ENCODE data around the gene OSBPL5.

OSBPL5 gene

DNA sequence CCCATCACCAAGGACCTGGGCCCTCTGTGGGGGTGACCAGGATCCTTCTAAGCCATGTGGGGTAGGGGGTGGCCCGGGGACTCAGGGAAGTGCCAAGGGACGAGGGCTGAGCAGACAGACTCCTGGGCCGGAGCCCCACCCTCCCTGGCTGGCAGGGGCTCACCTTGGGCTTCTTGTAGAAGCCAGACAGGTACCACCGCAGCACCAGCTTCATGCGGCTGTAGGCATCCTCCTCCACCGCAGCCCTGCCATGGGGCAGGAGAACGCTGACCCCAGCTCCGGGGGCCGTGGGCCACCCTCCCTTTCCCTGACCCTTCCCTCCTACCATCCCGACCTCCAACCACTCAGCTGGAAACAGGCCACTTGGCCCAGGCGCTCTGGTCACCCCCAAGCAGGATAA is 62.0 kb downstream of the OSBPL5 start:
- H3K36me3 ChIP-seq (ENCODE audit: insufficient read depth, insufficient read length, low read length), result peaks cover 22% of the 10 kb centered on the region
- TF ChIP-seq SUZ12 (IDR thresholded peaks at IDR 0.05; ENCODE audit: extremely low read depth, insufficient read depth, insufficient read length), result no peak
- no peak for TF ChIP-seq YY1 (IDR thresholded peaks at IDR 0.05; ENCODE audit: insufficient read depth, insufficient read length)
- no peak for TF ChIP-seq ZNF274 (IDR thresholded peaks at IDR 0.05; ENCODE audit: low read depth, low read length)
- H3K4me1 ChIP-seq (ENCODE audit: insufficient read depth, insufficient read length), result peaks cover 5% of the 10 kb centered on the region
- H3K4me3 ChIP-seq (ENCODE audit: insufficient read length, low read depth), result no peak overlapping the region
- H3K9ac ChIP-seq (ENCODE audit: insufficient read length, low read depth), result no peak overlapping the region
- no peaks in the 10 kb centered on the region for H3K27me3 ChIP-seq (ENCODE audit: insufficient read depth, insufficient read length)
- DNase-seq (ENCODE audit: low read depth, low spot score), result no peak
- no peaks in the 10 kb centered on the region for H3K9me3 ChIP-seq (ENCODE audit: insufficient read depth, low read length)

DNA sequence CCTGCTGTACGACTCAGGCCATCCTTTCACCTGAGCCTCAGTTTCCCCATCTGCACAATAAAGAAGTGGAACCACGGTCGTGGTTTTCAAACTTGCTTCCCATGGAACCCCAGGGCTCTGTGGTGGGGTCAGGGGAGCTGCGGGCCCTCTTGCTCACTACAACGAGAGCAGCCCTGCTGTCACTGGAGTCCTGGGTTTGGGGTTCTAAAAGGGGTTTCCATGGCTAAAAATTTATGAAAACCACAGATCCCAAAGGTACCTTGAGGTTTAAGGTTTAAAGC is 62.5 kb downstream of the OSBPL5 start:
- no peak for DNase-seq (ENCODE audit: low read depth, low spot score)
- Histone ChIP-seq H3K4me3 (ENCODE audit: insufficient read length, low read depth) (no peak overlapping the region), H3K27me3 (ENCODE audit: insufficient read depth, insufficient read length) (no peaks in the 10 kb centered on the region), H3K9ac (ENCODE audit: insufficient read length, low read depth) (no peak overlapping the region), H3K9me3 (ENCODE audit: insufficient read depth, low read length) (no peaks in the 10 kb centered on the region), H3K36me3 (ENCODE audit: insufficient read depth, insufficient read length, low read length) (peaks cover 22% of the 10 kb centered on the region), H3K4me1 (ENCODE audit: insufficient read depth, insufficient read length) (peaks cover 5% of the 10 kb centered on the region)
- no peak for TF ChIP-seq YY1 (IDR thresholded peaks at IDR 0.05; ENCODE audit: insufficient read depth, insufficient read length)
- TF ChIP-seq ZNF274 (IDR thresholded peaks at IDR 0.05; ENCODE audit: low read depth, low read length), result no peak
- TF ChIP-seq SUZ12 (IDR thresholded peaks at IDR 0.05; ENCODE audit: extremely low read depth, insufficient read depth, insufficient read length), result no peak

DNA sequence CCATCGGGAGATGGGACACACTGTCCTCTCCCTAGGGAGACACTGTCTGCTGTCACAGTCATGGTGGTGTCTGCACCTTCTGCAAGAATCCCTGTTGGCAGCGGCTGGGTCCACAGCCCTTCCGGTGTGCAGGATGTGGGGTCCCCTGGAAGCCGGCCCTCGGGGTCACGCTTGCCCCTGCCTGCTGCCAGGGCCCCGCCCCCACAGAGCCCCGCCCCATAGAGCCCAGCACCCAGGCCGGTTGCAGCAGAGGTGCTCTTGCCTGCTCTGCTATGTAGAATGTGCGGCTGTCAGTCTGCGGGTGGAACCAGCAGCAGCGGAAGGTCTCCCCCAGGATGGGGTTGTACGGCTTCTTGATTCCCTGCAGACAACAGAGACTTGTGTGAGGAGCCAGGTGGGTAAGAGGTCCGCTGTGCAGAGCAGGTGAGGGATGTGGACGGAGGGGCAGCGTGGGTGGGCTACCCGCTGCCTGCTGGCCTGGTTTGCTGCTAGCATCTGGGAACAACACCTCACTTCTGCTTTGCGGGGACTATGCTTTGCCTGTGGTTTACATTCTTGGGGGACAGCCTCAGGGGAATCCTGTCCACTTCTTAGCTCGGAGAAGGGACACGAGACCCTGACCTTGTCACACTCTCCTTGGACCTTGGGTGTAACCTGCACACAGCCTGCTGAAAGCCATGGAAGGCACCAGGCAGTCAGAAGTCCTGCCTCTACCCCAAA is 63.0 kb downstream of the OSBPL5 start:
- no peaks in the 10 kb centered on the region for H3K9me3 ChIP-seq (ENCODE audit: insufficient read depth, low read length)
- no peak for DNase-seq (ENCODE audit: low read depth, low spot score)
- H3K36me3 ChIP-seq (ENCODE audit: insufficient read depth, insufficient read length, low read length), result peaks cover 22% of the 10 kb centered on the region
- H3K27me3 ChIP-seq (ENCODE audit: insufficient read depth, insufficient read length), result no peaks in the 10 kb centered on the region
- H3K4me3 ChIP-seq (ENCODE audit: insufficient read length, low read depth), result no peak overlapping the region
- peaks cover 5% of the 10 kb centered on the region for H3K4me1 ChIP-seq (ENCODE audit: insufficient read depth, insufficient read length)
- H3K9ac ChIP-seq (ENCODE audit: insufficient read length, low read depth), result no peak overlapping the region
- TF ChIP-seq ZNF274 (IDR thresholded peaks at IDR 0.05; ENCODE audit: low read depth, low read length) (no peak), YY1 (IDR thresholded peaks at IDR 0.05; ENCODE audit: insufficient read depth, insufficient read length) (no peak), SUZ12 (IDR thresholded peaks at IDR 0.05; ENCODE audit: extremely low read depth, insufficient read depth, insufficient read length) (no peak)

DNA sequence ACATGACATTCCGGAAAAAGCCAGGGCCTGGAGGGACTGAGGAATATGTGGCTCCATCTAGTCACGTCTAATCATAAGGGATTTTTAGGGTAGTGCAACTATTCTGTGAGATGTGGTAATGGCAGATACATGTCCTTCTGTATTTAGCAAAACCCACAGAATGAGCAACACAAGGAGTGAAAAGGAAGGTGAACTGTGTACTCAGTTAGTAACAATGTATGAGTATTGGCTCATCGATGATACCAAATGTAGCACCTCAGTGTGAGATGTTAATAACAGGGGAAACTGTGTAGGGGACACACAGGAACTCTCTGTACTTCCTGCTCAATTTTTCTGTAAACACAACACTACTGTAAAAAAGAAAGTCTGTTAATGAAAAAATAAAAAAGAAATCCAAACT is 65.9 kb downstream of the OSBPL5 start:
- Histone ChIP-seq H3K9ac (ENCODE audit: insufficient read length, low read depth) (no peak overlapping the region), H3K27me3 (ENCODE audit: insufficient read depth, insufficient read length) (no peaks in the 10 kb centered on the region), H3K4me1 (ENCODE audit: insufficient read depth, insufficient read length) (peaks cover 7% of the 10 kb centered on the region), H3K9me3 (ENCODE audit: insufficient read depth, low read length) (no peaks in the 10 kb centered on the region), H3K36me3 (ENCODE audit: insufficient read depth, insufficient read length, low read length) (peaks cover 21% of the 10 kb centered on the region), H3K4me3 (ENCODE audit: insufficient read length, low read depth) (no peak overlapping the region)
- no peak for TF ChIP-seq SUZ12 (IDR thresholded peaks at IDR 0.05; ENCODE audit: extremely low read depth, insufficient read depth, insufficient read length)
- no peak for DNase-seq (ENCODE audit: low read depth, low spot score)

DNA sequence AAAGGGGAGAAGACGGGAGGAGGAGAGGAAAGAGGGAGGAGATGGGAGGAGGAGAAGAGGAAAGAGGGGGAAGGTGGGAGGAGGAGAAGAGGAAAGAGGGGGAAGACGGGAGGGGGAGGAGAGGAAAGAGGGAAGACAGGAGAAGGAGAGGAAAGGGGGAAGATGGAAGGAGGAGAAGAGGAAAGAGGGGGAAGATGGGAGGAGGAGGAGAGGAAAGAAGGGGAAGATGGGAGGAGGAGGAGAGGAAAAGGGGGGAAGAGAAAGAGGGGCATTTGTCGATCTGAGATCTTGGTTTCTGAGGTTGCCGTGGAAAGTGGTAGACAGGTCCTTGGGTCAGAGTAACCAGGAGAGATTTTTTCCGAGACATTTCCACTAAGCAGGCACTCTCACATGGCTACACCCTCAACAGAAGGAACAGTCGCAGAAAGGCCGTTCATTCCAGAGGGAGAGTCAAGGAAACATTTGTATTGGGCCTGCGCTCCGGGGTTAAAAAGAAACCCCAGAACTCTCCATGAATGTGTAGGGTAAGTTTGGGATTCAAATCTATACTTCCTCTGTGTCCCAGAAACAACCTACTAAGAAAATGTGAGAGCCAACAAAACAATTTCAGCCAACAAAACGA is 68.1 kb downstream of the OSBPL5 start:
- Histone ChIP-seq H3K4me3 (ENCODE audit: insufficient read length, low read depth) (no peak overlapping the region), H3K4me1 (ENCODE audit: insufficient read depth, insufficient read length) (peaks cover 19% of the 10 kb centered on the region), H3K36me3 (ENCODE audit: insufficient read depth, insufficient read length, low read length) (peaks cover 38% of the 10 kb centered on the region), H3K27me3 (ENCODE audit: insufficient read depth, insufficient read length) (no peaks in the 10 kb centered on the region), H3K9ac (ENCODE audit: insufficient read length, low read depth) (no peak overlapping the region), H3K9me3 (ENCODE audit: insufficient read depth, low read length) (no peaks in the 10 kb centered on the region)
- DNase-seq (ENCODE audit: low read depth, low spot score), result no peak
- no peak for TF ChIP-seq ZNF274 (IDR thresholded peaks at IDR 0.05; ENCODE audit: low read depth, low read length)
- no peak for TF ChIP-seq YY1 (IDR thresholded peaks at IDR 0.05; ENCODE audit: insufficient read depth, insufficient read length)
- no peak for TF ChIP-seq SUZ12 (IDR thresholded peaks at IDR 0.05; ENCODE audit: extremely low read depth, insufficient read depth, insufficient read length)

DNA sequence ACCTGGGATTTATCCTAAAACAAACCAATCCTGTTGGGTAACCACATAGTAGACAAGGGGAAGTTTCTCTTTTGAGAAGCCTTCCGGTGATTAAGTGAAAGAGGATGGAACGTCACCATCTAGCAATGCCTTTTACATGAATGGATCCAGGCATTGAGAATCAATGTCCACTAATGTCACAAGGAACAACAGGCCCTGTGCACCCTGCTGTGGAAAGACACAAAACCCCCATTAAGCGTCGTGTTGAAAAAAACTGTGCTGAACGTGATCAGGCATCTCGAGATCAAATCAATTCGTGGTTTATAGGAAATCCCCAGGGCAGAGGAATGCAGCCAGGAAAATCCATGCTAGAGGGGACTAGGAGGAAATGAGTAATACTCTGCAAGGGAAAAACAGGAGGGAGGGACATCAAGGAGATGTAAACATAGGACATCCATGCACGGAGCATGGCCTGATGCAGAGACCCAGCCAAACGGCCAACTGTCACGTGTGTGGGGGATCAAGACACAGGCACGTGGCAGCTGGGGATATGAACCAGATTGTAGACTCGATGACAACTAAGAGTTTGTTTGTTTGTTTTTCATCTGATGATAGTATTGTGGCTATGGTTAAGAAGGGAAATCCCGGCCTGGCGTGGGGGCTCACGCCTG is 69.3 kb downstream of the OSBPL5 start:
- TF ChIP-seq SUZ12 (IDR thresholded peaks at IDR 0.05; ENCODE audit: extremely low read depth, insufficient read depth, insufficient read length) (no peak), YY1 (IDR thresholded peaks at IDR 0.05; ENCODE audit: insufficient read depth, insufficient read length) (no peak), ZNF274 (IDR thresholded peaks at IDR 0.05; ENCODE audit: low read depth, low read length) (no peak)
- Histone ChIP-seq H3K27me3 (ENCODE audit: insufficient read depth, insufficient read length) (no peaks in the 10 kb centered on the region), H3K4me3 (ENCODE audit: insufficient read length, low read depth) (no peak overlapping the region), H3K9me3 (ENCODE audit: insufficient read depth, low read length) (no peaks in the 10 kb centered on the region), H3K36me3 (ENCODE audit: insufficient read depth, insufficient read length, low read length) (peaks cover 40% of the 10 kb centered on the region), H3K9ac (ENCODE audit: insufficient read length, low read depth) (no peak overlapping the region), H3K4me1 (ENCODE audit: insufficient read depth, insufficient read length) (peaks cover 25% of the 10 kb centered on the region)
- DNase-seq (ENCODE audit: low read depth, low spot score), result peak; percentile 55

DNA sequence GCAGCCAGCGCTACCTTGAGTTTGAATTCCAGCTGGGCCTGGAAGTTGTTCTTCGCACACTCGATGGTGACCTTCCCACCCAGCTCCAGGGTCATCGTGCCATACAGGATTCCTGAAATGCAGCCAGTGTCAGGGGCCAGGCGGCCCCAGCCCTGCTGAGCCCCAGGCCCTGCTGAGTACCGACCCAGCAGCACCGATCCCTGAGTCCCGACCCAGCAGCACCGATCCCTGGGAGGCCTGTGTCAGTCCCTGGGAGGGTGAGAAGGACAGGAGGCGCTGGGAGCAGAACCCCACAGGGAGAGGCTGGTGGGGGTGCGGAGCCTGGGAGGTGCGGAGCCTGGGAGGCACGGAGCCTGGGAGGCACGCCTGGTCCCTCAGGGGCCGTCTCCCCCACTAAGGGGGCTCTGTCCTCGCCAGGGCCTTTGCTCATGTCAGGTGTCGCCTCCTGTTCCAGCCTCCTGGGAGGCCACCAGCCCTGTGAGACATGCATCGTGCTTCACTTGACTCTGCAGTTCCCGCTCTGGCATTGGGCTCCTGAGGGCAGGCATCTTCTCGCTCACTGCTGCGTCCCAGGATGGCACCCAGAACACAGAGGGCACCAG is 70.8 kb downstream of the OSBPL5 start:
- peaks cover 25% of the 10 kb centered on the region for H3K4me1 ChIP-seq (ENCODE audit: insufficient read depth, insufficient read length)
- no peak overlapping the region for H3K9ac ChIP-seq (ENCODE audit: insufficient read length, low read depth)
- peaks cover 43% of the 10 kb centered on the region for H3K36me3 ChIP-seq (ENCODE audit: insufficient read depth, insufficient read length, low read length)
- no peak for DNase-seq (ENCODE audit: low read depth, low spot score)
- no peak overlapping the region for H3K4me3 ChIP-seq (ENCODE audit: insufficient read length, low read depth)
- H3K27me3 ChIP-seq (ENCODE audit: insufficient read depth, insufficient read length), result no peaks in the 10 kb centered on the region
- H3K9me3 ChIP-seq (ENCODE audit: insufficient read depth, low read length), result no peaks in the 10 kb centered on the region
- no peak for TF ChIP-seq SUZ12 (IDR thresholded peaks at IDR 0.05; ENCODE audit: extremely low read depth, insufficient read depth, insufficient read length)
